ENCODE data around the gene EPM2A.
"Not testable (repeated sequence)": the region's sequence is repeated elsewhere in the genome, so short reads cannot be mapped to it uniquely, and the experiment has no call there.

The EPM2A gene

GRCh38 chr6:145728444-145729385 lies 6.6 kb downstream of the EPM2A start:
- no peak for DNase-seq

- DNase-seq, result no peak
Observed at GRCh38 chr6:145727817-145728388, 7.4 kb downstream of the EPM2A start.

- no peak for DNase-seq
Observed at GRCh38 chr6:145725570-145725969, 9.8 kb downstream of the EPM2A start.

- no peak for DNase-seq
Observed at GRCh38 chr6:145723646-145724045, 11.7 kb downstream of the EPM2A start.

GRCh38 chr6:145722190-145722589 lies 13.1 kb downstream of the EPM2A start:
- DNase-seq, result no peak

- no peak for DNase-seq
Observed at GRCh38 chr6:145721144-145721543, 14.2 kb downstream of the EPM2A start.

GRCh38 chr6:145715426-145715825 lies 19.9 kb downstream of the EPM2A start:
- no peak for DNase-seq

- no peak for DNase-seq
Observed at GRCh38 chr6:145714731-145715130, 20.6 kb downstream of the EPM2A start.

GRCh38 chr6:145713773-145714172 lies 21.5 kb downstream of the EPM2A start:
- DNase-seq, result no peak

- DNase-seq, result no peak
Observed at GRCh38 chr6:145711372-145711771, 23.9 kb downstream of the EPM2A start.

GRCh38 chr6:145707397-145707796 lies 27.9 kb downstream of the EPM2A start:
- no peak for DNase-seq

- DNase-seq, result peak in 1 of 2 donors; percentile 7
Observed at GRCh38 chr6:145705561-145705960, 29.8 kb downstream of the EPM2A start.

- DNase-seq, result no peak
Observed at GRCh38 chr6:145704143-145704781, 31.1 kb downstream of the EPM2A start.

- no peak for DNase-seq
Observed at GRCh38 chr6:145699462-145699861, 35.9 kb downstream of the EPM2A start.

GRCh38 chr6:145697401-145697800 lies 37.9 kb downstream of the EPM2A start:
- DNase-seq, result not testable (repeated sequence)

- DNase-seq, result no peak
Observed at GRCh38 chr6:145694083-145694737, 41.1 kb downstream of the EPM2A start.

- no peak for DNase-seq
Observed at GRCh38 chr6:145690969-145691368, 44.4 kb downstream of the EPM2A start.

- no peak for DNase-seq
Observed at GRCh38 chr6:145689529-145689928, 45.8 kb downstream of the EPM2A start.

- DNase-seq, result no peak
Observed at GRCh38 chr6:145688493-145688905, 46.8 kb downstream of the EPM2A start.

- DNase-seq, result no peak
Observed at GRCh38 chr6:145685932-145686331, 49.4 kb downstream of the EPM2A start.

GRCh38 chr6:145681965-145682364 lies 53.4 kb downstream of the EPM2A start:
- no peak for DNase-seq

- no peak for DNase-seq
Observed at GRCh38 chr6:145673504-145673903, 61.8 kb downstream of the EPM2A start.

- no peak for DNase-seq
Observed at GRCh38 chr6:145670311-145670710, 65.0 kb downstream of the EPM2A start.

Data from bone marrow (tissue), 2 donors.